CD8-positive, alpha-beta memory T cell (primary cell): Measurements from ENCODE around the gene MMRN2. TPM values are rescaled to one million over a fixed set of nuclear protein-coding genes. Genes with fewer than 3 reads are reported as not detected.

Experiments
- CTCF ChIA-PET: fragments of 350-600 bp; sonication (Branson Sonifier 250); formaldehyde crosslinking; loops from one replicate; lab custom pipeline; 2021; ENCODE audit warnings: antibody characterized with exemption; lab: Charles Lee
- POLR2A ChIA-PET: fragments of 350-600 bp; sonication (Branson Sonifier 250); formaldehyde crosslinking; loops from one replicate; lab custom pipeline; 2021; ENCODE audit warnings: antibody characterized with exemption; lab: Charles Lee
- DNase-seq, 5 donors: peaks; one replicate each; pipeline versions ENCODE4 v3.0.0 to v3.0.0-alpha.2; 2020 to 2022; ENCODE audit warnings: mixed read lengths in 1 of 5
- H3K27ac ChIP-seq: one replicate; pipeline ENCODE4 v1.7.0; 2013; ENCODE audit warnings: low read depth, mild to moderate bottlenecking, low read length, moderate library complexity
- H3K27me3 ChIP-seq: 2 replicates; pipeline ENCODE4 v1.7.0; 2013; ENCODE audit warnings: low read length, mild to moderate bottlenecking; ENCODE audit not compliant: insufficient read depth, poor library complexity, severe bottlenecking
- H3K36me3 ChIP-seq: 2 replicates; pipeline ENCODE4 v1.7.0; 2013; ENCODE audit warnings: mild to moderate bottlenecking, low read length, moderate library complexity; ENCODE audit not compliant: insufficient read depth
- H3K4me1 ChIP-seq: 2 replicates; pipeline ENCODE4 v1.7.0; 2013; ENCODE audit warnings: mild to moderate bottlenecking, low read length, moderate library complexity; ENCODE audit not compliant: insufficient read depth
- H3K4me3 ChIP-seq: 2 replicates; pipeline ENCODE4 v1.7.0; 2013; ENCODE audit warnings: mild to moderate bottlenecking, low read length
- H3K9me3 ChIP-seq: 2 replicates; pipeline ENCODE4 v1.7.0; 2013; ENCODE audit warnings: mild to moderate bottlenecking, low read length
- H3K27ac Mint-ChIP-seq, 8 donors: one replicate each; pipeline ENCODE4 v1.8.0; 2020 to 2021; ENCODE audit warnings: mixed read lengths in 8 of 8, mild to moderate bottlenecking in 6 of 8, inconsistent platforms in 3 of 8, moderate library complexity in 3 of 8
- H3K27me3 Mint-ChIP-seq, 2 donors: one replicate each; pipeline ENCODE4 v1.8.0; 2020 to 2021; ENCODE audit warnings: mixed read lengths in 2 of 2, mild to moderate bottlenecking in 1 of 2, moderate library complexity in 1 of 2
- H3K36me3 Mint-ChIP-seq, 3 donors: one replicate each; pipeline ENCODE4 v1.8.0; 2020 to 2021; ENCODE audit warnings: mixed read lengths in 3 of 3, inconsistent platforms in 1 of 3, mild to moderate bottlenecking in 1 of 3
- H3K4me1 Mint-ChIP-seq, 3 donors: one replicate each; pipeline ENCODE4 v1.8.0; 2020 to 2021; ENCODE audit warnings: mixed read lengths in 3 of 3, inconsistent platforms in 1 of 3, mild to moderate bottlenecking in 1 of 3
- H3K4me3 Mint-ChIP-seq, 7 donors: one replicate each; pipeline ENCODE4 v1.8.0; 2020 to 2021; ENCODE audit warnings: mixed read lengths in 7 of 7, mild to moderate bottlenecking in 6 of 7, moderate library complexity in 4 of 7, inconsistent platforms in 2 of 7
- H3K9me3 Mint-ChIP-seq, 5 donors: one replicate each; pipeline ENCODE4 v1.8.0; 2020 to 2022; ENCODE audit warnings: mixed read lengths in 5 of 5, mild to moderate bottlenecking in 3 of 5, moderate library complexity in 2 of 5, inconsistent platforms in 1 of 5
- polyA plus RNA-seq: library from polyadenylated mRNA; unstranded; fragments of 300-500 nt; fragmentation: Illumina TruSeq; gene quantifications from one replicate; pipeline ENCODE4 v1.2.3, GENCODE V29; 2021
- total RNA-seq, 2 experiments: library from RNA; stranded (reverse); gene quantifications; one replicate each; pipeline ENCODE4 v1.2.3, GENCODE V29; 2021

MMRN2 gene
- total and polyA plus RNA-seq, 3 experiments from 2014 or later = not detected

DNA sequence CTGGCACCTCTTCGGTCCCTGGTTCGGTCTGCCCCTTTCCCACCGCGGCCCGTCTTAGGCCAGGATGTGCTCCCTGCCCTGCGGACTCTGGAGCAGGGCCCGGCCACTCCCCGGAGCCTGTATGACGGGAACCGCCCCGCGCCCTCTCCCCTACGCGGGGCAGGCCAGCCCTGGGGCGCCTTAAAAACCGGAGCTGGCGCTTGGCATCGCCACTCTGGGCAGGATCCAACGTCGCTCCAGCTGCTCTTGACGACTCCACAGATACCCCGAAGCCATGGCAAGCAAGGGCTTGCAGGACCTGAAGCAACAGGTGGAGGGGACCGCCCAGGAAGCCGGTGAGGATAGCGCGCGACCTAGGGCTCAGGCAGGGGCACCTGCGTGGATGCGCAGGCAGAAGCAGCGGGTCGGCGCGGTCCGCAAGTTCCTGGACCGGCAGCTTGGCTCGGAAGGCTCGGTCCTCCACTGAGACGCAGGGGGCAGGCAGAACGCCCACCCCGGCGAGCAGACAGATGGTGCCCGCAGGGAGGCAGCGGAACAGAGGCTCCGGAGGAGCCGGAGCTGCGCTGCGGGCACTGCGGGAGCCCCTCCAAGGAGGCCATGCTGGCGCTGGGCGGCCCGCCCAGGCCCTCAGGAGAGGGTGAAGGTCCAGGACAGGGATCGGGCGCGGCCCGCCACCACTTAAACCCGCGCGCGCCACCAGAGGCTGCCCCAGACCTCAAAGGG lies 11.0 kb upstream of the MMRN2 start, which contains the start of gene ADIRF:
Gene ADIRF, plus strand, starts transcription at position 212 of the 723 bp plus-strand sequence. Its CDS starts 63 bp downstream, at position 275.
- no peaks in the 10 kb centered on the region for H3K9me3 Mint-ChIP-seq
- DNase-seq = peak in 2 of 5 donors; percentile 32 to 49
- peaks cover 46% of the 10 kb centered on the region for H3K4me1 ChIP-seq
- peaks cover 0 to 4% of the 10 kb centered on the region in 2 donors for H3K27me3 Mint-ChIP-seq
- POLR2A ChIA-PET = interaction anchor here (1.3 kb wide), 1 partner anchor 256 kb away, joined by 3 read pairs; no protein-coding TSS in a partner anchor
- CTCF ChIA-PET = interaction anchor here (1.3 to 5.5 kb wide), 3 partner anchors 9 to 29 kb away, joined by 3 to 61 read pairs (median 6); no protein-coding TSS in a partner anchor
- H3K36me3 Mint-ChIP-seq = no peaks in the 10 kb centered on the region
- peak within 1 kb of the TSS in 1 of 8 donors; percentile 96 for H3K27ac Mint-ChIP-seq
- peaks cover 28 to 55% (median 41%) of the 10 kb centered on the region in 3 donors for H3K4me1 Mint-ChIP-seq
- H3K36me3 ChIP-seq = no peaks in the 10 kb centered on the region
- H3K27ac ChIP-seq = no peak within 1 kb of the TSS
- no peaks in the 10 kb centered on the region for H3K27me3 ChIP-seq
- peak within 1 kb of the TSS in 4 of 7 donors; percentile 23 to 87 (median 44) for H3K4me3 Mint-ChIP-seq
- no peaks in the 10 kb centered on the region for H3K9me3 ChIP-seq
- H3K4me3 ChIP-seq = no peak within 1 kb of the TSS

DNA sequence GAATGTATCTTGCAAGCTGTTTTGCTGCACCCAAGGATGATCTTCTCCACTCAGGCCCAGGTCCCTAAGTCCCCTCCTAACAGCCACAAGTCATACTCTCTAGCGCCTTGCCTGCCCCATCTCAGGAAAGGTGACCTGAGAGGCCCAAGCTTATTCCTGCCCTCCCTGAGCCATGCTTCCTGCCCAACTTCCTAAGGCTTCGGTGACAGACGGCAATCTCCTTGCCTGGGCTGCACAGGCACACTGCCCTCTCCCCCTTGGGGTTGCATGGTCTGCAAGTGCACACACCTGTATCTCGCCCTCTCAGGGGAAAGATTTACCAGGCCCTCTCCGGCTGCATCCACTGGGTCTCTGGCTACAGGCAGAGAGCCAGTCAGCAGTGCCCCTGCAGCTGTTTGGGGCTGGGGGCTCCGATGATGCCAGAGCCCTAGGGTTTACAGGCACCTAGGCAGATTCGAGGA lies 10.1 kb upstream of the MMRN2 start:
- Histone ChIP-seq H3K4me1 (peaks cover 46% of the 10 kb centered on the region), H3K9me3 (no peaks in the 10 kb centered on the region), H3K27me3 (no peaks in the 10 kb centered on the region), H3K4me3 (no peak overlapping the region), H3K36me3 (no peaks in the 10 kb centered on the region), H3K27ac (no peak overlapping the region)
- H3K27me3 Mint-ChIP-seq = peaks cover 0 to 4% of the 10 kb centered on the region in 2 donors
- peaks cover 23 to 52% (median 36%) of the 10 kb centered on the region in 3 donors for H3K4me1 Mint-ChIP-seq
- no peaks in the 10 kb centered on the region for H3K9me3 Mint-ChIP-seq
- no peak overlapping the region for H3K27ac Mint-ChIP-seq
- CTCF ChIA-PET = interaction anchor here (1.2 to 5.5 kb wide), 4 partner anchors 8 to 28 kb away, joined by 3 to 61 read pairs (median 6); no protein-coding TSS in a partner anchor
- POLR2A ChIA-PET = no interaction called here
- no peaks in the 10 kb centered on the region for H3K36me3 Mint-ChIP-seq
- H3K4me3 Mint-ChIP-seq = no peak overlapping the region
- peak in 1 of 5 donors; percentile 39 for DNase-seq

DNA sequence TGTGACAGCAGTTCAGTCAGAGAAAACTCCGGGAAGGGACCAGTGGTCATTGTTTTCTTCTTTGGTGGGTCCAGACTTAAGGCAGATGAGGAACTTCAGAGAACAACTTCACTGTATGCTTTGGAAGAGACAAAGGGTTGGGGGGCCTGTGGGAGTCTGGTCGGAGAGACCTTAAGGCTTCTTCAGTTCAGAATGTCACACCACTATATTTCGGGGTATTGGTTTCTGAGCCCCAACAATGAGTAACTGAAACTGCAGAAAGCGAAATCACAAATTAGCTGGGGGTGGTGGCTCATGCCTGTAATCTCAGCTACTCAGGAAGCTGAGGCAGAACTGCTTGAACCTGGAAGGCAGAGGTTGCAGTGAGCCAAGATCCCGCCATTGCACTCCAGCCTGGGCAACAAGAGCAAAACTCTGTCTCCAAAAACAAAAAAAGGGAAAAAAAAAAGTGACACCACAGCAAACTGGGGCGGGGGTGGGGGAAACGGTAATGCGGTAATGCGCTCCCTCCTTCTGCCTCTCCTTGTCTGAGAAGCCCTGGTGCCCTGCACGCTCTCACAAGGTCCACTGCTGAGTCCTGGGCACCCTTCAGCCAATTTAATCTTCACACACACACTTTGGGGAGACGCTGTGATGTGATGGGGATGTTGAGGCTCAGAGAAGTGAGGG lies 8.7 kb upstream of the MMRN2 start:
- Mint-ChIP-seq H3K36me3 (no peaks in the 10 kb centered on the region), H3K4me1 (peaks cover 18 to 44% (median 29%) of the 10 kb centered on the region in 3 donors), H3K27me3 (peaks cover 0 to 2% of the 10 kb centered on the region in 2 donors), H3K9me3 (no peaks in the 10 kb centered on the region), H3K4me3 (peak overlapping the region; percentile 48 to 84 (median 69)), H3K27ac (peak overlapping the region in 7 of 8 donors; percentile 18 to 87 (median 66))
- peak overlapping the region; percentile 15 for H3K4me3 ChIP-seq
- H3K4me1 ChIP-seq = peaks cover 37% of the 10 kb centered on the region
- H3K9me3 ChIP-seq = no peaks in the 10 kb centered on the region
- H3K27me3 ChIP-seq = no peaks in the 10 kb centered on the region
- no peaks in the 10 kb centered on the region for H3K36me3 ChIP-seq
- DNase-seq = no peak
- POLR2A ChIA-PET = interaction anchor here (0.7 kb wide), 1 partner anchor 66 kb away, joined by 11 read pairs; no protein-coding TSS in a partner anchor
- CTCF ChIA-PET = interaction anchor here (0.7 to 5.5 kb wide), 10 partner anchors 9 to 284 kb away, joined by 3 to 61 read pairs (median 4); partner anchors contain the start of genes MMRN2 and SHLD2
- no peak overlapping the region for H3K27ac ChIP-seq

DNA sequence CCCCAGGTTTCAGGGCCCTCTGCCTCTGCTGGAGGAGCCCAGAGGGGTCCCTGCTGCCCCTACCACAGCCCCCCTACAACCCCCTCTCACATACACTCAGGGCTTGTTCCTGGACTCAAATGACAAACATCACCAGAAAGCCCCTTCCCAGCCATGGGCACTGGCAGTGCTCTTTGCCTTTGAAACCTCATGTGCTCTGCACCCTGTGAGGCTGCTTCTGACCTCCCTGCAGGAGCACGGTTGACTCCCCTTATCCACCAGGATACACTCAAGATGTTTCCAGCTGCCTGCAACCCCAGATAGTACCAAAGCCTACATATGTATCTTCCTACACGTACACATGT lies 7.4 kb upstream of the MMRN2 start:
- Histone ChIP-seq H3K36me3 (no peaks in the 10 kb centered on the region), H3K9me3 (no peaks in the 10 kb centered on the region), H3K4me3 (no peak overlapping the region), H3K27me3 (no peaks in the 10 kb centered on the region), H3K27ac (no peak overlapping the region), H3K4me1 (peaks cover 26% of the 10 kb centered on the region)
- CTCF ChIA-PET = interaction anchor here (5.5 kb wide), 1 partner anchor 25 kb away, joined by 61 read pairs; no protein-coding TSS in a partner anchor
- DNase-seq = peak in 1 of 5 donors; percentile 35
- Mint-ChIP-seq H3K36me3 (no peaks in the 10 kb centered on the region), H3K4me3 (no peak overlapping the region), H3K27ac (no peak overlapping the region), H3K4me1 (peaks cover 15 to 32% (median 24%) of the 10 kb centered on the region in 3 donors), H3K9me3 (no peaks in the 10 kb centered on the region), H3K27me3 (peaks cover 0 to 2% of the 10 kb centered on the region in 2 donors)
- POLR2A ChIA-PET = no interaction called here

DNA sequence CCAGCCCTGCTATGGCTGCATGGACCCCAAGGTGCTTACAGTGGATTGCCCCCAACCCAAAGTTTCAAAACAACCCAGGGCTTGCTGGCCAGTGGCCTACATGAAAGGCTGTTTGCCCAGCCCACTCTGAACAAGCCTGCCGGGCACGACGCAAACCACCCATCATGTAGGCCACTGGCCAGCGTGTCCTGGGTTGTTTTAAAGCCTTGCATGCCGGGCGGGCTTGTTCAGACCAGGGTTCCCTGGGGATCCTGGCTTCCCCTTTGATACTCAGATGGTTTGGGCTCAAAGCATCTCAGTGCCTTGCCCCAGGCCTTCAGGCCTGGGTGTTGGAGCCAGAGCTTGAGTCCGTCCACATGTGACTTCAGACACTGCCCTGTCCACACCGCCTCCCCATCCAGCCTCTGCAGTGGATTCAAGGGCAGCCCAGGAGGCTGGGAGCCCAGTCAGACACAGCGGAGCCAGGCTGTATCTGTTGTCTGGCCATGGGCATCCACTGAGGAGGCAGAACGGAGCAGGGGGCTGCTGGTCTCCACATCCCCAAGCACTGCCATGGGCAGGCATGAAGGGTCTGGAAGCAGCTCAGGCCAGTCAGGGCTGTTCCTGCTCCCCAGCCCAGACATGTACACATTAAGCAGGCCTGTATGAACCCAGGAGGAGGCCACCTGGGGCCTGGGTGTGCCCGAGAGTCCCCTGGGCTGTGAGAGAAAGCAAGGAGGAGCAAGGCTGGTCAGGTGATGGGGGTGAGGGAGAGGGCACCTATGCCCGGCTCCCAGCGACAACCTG lies 6.8 kb upstream of the MMRN2 start:
- H3K9me3 ChIP-seq = no peaks in the 10 kb centered on the region
- H3K4me3 Mint-ChIP-seq = no peak overlapping the region
- no peaks in the 10 kb centered on the region for H3K36me3 ChIP-seq
- DNase-seq = peak in 1 of 5 donors; percentile 26
- no peak overlapping the region for H3K4me3 ChIP-seq
- peaks cover 0 to 2% of the 10 kb centered on the region in 2 donors for H3K27me3 Mint-ChIP-seq
- H3K4me1 ChIP-seq = peaks cover 22% of the 10 kb centered on the region
- peak overlapping the region in 1 of 8 donors; percentile 80 for H3K27ac Mint-ChIP-seq
- H3K4me1 Mint-ChIP-seq = peaks cover 15 to 27% (median 24%) of the 10 kb centered on the region in 3 donors
- no peaks in the 10 kb centered on the region for H3K36me3 Mint-ChIP-seq
- no peaks in the 10 kb centered on the region for H3K9me3 Mint-ChIP-seq
- CTCF ChIA-PET = interaction anchor here (0.8 to 5.5 kb wide), 2 partner anchors 25 kb away, joined by 3 to 61 read pairs; no protein-coding TSS in a partner anchor
- no peaks in the 10 kb centered on the region for H3K27me3 ChIP-seq
- H3K27ac ChIP-seq = no peak overlapping the region
- POLR2A ChIA-PET = no interaction called here

DNA sequence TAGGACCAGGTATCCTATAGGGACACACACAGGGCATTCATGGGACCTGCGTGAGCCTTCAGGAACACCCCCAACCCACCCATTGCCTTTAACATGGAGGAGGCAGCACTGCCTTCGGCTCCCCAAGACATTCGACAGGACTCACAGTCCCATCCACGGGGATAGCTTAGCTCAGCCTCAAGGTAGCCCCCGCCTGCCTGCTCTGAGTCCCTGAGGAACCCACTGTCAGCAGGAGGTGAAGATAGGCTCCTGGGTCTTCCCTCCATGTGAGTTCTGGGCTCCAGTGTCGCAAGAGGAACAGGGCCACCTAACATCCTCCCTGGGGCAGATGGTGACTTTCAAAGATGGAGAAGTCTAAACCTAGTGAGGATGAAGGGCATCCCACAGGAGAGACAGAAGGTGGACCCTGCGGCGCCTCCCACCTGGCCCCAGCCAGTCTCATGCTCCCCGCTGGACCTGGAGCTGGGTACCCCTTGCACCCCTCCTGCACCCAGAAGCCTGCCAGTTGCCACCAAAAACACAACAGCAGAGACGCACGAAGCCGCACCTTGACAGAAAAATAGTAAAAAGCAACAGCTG lies 6.0 kb upstream of the MMRN2 start:
- H3K9me3 ChIP-seq = no peaks in the 10 kb centered on the region
- ChIA-PET POLR2A (interaction anchor here (0.6 kb wide), 1 partner anchor 23 kb away, joined by 6 read pairs; no protein-coding TSS in a partner anchor), CTCF (interaction anchor here (0.8 kb wide), 1 partner anchor 24 kb away, joined by 3 read pairs; no protein-coding TSS in a partner anchor)
- Mint-ChIP-seq H3K4me1 (peaks cover 15 to 22% (median 20%) of the 10 kb centered on the region in 3 donors), H3K27ac (peak overlapping the region in 1 of 8 donors; percentile 80), H3K4me3 (no peak overlapping the region), H3K9me3 (no peaks in the 10 kb centered on the region), H3K36me3 (no peaks in the 10 kb centered on the region), H3K27me3 (peaks cover 0 to 2% of the 10 kb centered on the region in 2 donors)
- peaks cover 15% of the 10 kb centered on the region for H3K4me1 ChIP-seq
- no peaks in the 10 kb centered on the region for H3K27me3 ChIP-seq
- no peaks in the 10 kb centered on the region for H3K36me3 ChIP-seq
- DNase-seq = peak in 1 of 5 donors; percentile 24
- H3K4me3 ChIP-seq = no peak overlapping the region
- H3K27ac ChIP-seq = no peak overlapping the region

DNA sequence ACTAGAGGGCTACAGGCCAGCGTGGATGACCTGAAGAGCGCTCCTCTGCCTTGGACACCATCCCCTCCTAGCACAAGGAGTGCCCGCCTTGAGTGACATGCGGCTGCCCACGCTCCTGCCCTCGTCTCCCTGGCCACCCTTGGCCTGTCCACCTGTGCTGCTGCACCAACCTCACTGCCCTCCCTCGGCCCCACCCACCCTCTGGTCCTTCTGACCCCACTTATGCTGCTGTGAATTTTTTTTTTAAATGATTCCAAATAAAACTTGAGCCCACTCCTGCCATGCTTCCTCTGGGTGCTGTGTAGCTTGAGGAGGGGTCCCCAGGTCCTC lies 5.5 kb upstream of the MMRN2 start:
- Mint-ChIP-seq H3K36me3 (no peaks in the 10 kb centered on the region), H3K9me3 (no peaks in the 10 kb centered on the region), H3K4me1 (peaks cover 15 to 22% (median 20%) of the 10 kb centered on the region in 3 donors), H3K27me3 (peaks cover 0 to 2% of the 10 kb centered on the region in 2 donors), H3K4me3 (no peak overlapping the region), H3K27ac (peak overlapping the region in 1 of 8 donors; percentile 47)
- H3K36me3 ChIP-seq = no peaks in the 10 kb centered on the region
- ChIA-PET CTCF (no interaction called here), POLR2A (interaction anchor here (0.6 kb wide), 1 partner anchor 23 kb away, joined by 6 read pairs; no protein-coding TSS in a partner anchor)
- peaks cover 15% of the 10 kb centered on the region for H3K4me1 ChIP-seq
- H3K27me3 ChIP-seq = no peaks in the 10 kb centered on the region
- no peak overlapping the region for H3K27ac ChIP-seq
- H3K4me3 ChIP-seq = no peak overlapping the region
- H3K9me3 ChIP-seq = no peaks in the 10 kb centered on the region
- no peak for DNase-seq
